Stimulated activated CD8-positive, alpha-beta memory T cell treated with anti-CD3 and anti-CD28 coated beads, Interleukin-4, amount 100 ng/mL, for 1 hour (primary cell): ENCODE data around the gene BRMS1L.
"Not testable (repeated sequence)": the region's sequence is repeated elsewhere in the genome, so short reads cannot be mapped to it uniquely, and the experiment has no call there.

ENCODE experiments used
- DNase-seq, 2 donors: peaks; one replicate each; pipeline ENCODE4 v3.0.0-alpha.2; 2020; ENCODE audit warnings: low read depth in 2 of 2, low spot score in 1 of 2

BRMS1L gene

DNA sequence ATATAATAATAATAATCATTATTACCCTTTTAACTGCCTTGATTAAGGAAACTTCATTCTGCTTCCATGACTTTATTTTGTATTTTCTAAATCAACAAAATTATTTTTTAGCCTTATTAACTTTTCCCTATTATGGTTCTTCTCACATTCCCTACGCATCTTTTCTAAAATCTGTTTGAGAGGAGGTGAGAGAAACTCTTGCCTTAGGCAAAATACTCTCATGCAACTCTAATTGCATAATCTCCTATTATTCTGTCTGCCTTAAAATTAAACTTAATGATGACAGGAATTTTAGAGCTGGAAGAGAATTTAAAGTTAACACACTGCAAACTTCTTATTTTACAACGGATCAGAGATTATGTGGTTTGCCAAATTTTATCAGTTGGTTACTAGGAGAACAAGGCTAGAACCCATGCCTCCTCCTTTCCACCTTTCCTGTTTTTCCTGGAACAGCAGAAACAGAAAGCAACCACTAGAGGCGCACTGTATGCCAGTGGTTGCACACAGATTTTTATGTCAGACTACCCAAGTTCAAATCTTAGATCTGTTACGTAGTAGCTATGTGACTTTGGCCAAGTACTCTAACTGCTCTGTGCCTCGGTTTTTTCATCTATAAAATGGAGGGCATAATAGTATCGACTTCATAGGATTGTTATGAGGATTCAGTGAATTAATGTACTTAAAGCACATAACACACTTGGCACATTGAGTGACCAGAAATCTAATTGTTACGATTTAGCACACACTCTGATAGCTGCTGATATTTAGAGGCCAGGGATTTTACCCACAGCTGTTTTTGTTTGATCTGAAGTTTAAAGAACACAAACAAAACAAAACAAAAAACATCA, 4.3 kb upstream of the BRMS1L start:
- DNase-seq, result no peak

DNA sequence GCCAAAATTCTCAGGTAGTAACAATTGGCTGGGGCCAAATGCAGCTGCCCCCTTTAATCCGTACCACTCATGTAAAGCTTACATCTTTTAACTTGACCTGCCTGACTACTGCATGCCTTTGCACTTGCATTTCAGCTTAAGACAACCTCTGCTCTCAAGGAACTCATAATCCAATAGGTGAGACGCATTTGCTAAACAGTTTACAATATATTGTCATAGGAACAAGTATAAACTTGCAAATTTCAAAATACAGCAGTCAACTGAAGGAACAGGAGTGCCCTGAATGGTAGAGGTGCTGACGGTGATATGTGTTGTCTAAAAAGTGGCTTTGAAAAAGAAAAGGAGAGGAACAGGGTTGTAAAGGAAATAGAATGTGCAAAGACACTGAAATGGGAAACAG, 3.6 kb upstream of the BRMS1L start:
- DNase-seq, result no peak

DNA sequence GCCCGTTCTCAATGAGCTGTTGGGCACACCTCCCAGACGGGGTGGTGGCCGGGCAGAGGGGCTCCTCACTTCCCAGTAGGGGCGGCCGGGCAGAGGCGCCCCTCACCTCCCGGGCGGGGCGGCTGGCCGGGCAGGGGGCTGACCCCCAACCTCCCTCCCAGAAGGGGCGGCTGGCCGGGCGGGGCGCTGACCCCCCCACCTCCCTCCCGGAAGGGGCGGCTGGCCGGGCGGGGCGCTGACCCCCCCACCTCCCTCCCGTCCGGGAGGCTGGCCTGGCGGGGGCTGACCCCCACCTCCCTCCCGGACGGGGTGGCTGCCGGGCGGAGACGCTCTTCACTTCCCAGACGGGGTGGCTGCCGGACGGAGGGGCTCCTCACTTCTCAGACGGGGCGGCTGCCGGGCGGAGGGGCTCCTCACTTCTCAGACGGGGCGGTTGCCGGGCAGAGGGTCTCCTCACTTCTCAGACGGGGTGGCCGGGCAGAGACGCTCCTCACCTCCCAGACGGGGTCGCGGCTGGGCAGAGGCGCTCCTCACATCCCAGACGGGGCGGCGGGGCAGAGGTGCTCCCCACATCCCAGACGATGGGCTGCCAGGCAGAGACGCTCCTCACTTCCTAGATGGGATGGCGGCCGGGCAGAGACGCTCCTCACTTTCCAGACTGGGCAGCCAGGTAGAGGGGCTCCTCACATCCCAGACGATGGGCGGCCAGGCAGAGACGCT, 1.5 kb upstream of the BRMS1L start:
- DNase-seq, result not testable (repeated sequence)

DNA sequence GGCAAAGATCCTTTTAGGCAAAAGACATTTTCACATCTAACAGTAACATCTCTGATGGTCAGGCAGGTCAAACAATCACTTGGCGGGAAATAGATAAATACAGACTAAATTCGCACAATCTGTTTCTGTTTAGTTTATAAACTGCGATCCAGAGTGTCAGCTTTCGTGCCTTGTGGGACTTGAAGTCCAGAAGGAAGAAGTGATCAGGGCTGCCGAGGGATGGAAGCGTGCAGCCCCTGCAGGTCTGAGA, 245 bp upstream of the BRMS1L start:
- DNase-seq, result no peak

DNA sequence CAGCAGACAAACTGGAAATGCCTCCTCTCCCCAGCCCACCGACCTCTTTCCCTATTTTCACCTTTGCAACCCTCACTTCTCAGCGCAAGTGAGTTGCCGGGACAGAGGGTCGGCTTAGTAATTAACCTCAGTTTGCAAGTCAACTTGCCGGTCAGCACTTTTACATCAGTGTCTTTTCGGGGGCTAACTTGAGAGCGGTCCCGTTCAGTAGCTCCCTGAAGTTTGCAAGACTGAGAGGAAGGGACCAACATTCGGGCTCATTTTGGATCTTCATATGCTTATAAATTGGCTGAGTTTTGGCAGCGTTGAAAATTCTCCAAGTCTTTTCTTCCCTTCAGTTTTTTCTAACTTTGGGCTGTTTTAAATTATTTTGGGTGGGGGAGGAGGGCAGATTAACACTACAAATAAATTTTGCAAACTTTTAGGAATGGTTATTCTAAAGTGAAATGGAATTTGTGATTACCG, 846 bp downstream of the BRMS1L start:
- DNase-seq, result no peak

DNA sequence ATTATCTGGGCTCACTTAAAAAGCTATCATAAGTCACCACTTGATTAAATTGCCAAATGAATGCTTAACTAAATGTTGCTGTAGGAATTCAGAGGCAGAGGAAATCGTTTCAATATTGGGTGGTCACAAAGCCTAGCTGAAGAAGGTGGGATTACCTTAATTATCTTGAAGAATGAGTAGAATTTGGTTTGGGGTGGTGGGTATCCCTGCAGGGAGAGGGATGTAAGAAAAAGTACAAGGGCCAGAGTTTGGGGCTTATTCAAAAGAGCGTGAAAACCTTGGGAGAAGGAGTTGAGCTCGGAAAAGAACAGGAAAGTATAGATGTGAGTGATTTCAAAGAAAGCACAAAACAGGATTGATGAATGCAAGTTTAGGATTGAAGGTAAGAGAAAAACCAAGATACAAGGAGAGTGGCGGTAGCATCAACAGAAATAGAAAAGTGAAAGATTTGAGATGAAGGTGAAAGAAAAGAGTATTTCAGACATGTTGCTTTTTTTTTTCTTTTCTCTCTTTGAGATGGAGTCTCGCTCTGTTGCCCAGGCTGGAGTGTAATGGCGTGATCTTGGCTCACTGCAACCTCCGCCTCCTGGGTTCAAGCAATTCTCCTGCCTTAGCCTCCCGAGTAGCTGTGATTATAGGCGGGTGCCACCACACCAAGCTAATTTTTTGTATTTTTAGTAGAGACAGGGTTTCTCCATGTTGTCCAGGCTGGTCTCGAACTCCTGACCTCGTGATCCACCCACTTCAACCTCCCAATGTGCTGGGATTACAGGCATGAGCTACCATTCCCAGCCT, 1.7 kb downstream of the BRMS1L start:
- DNase-seq, result no peak

DNA sequence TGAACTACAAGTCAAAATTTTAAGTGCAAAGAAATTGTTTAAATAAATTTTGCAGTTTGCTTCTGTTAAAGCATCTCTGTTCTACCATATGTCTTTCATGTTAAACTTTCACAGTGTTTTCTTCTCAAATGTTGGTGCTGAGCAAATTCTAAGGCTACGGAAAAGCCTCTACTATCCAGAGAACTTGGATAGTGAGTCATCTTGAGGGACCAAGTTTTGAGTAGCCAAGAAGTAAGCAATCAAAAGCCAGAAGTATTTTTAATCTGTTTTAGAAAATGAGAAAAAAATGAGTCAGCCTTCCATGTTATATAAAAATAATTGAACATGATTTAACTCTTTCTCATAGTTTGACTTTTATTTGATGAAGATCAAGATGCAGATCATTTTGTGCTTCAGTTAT, 3.3 kb downstream of the BRMS1L start:
- no peak for DNase-seq

DNA sequence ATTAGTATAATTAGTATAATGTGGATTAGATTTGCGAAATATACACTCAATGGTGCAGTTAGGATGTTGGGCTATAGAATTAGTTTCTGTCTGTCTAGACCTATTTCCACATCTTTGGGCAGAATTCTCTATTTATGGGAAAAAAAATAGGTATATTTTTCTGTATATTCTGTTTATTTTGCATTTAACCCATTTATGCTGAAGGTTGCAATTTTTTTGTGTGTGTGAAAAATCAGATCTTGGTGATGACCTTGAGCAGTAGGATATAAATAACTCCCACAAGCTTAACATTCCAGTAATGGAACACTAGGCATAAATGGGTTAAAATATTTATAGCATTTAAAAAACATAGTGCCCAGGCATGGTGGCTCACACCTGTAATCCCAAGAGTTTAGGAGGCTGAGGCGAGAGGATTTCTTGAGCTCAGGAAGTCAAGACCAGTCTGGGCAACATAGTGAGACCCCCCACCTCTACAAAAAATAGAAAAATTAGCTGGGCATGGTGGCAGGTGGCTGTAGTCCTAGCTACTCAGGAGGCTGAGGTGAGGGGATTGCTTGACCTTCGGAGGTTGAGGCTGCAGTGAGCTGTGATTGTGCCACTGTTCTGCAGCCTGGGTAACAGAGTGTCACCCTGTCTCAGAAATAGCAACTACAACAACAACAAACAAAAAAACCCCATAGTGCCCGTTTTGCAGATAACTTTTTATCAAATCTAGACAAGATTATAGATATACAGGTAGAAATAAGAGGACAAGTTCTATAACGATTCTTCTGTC, 9.3 kb downstream of the BRMS1L start:
- no peak for DNase-seq

DNA sequence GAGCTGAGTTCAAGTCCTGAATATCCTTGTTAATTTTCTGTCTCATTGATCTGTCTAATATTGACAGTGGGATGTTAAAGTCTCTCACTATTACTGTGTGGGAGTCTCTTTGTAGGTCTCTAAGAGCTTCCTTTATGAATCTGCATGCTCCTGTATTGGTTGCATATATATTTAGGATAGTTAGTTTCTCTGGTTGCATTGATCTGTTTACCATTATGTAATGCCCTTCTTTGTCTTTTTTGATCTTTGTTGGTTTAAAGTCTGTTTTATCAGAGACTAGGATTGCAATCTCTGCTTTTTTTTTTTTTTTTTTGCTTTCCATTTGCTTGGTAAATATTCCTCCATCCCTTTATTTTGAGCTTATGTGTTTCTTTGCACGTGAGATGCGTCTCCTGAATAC, 15.6 kb downstream of the BRMS1L start:
- DNase-seq, result not testable (repeated sequence)

DNA sequence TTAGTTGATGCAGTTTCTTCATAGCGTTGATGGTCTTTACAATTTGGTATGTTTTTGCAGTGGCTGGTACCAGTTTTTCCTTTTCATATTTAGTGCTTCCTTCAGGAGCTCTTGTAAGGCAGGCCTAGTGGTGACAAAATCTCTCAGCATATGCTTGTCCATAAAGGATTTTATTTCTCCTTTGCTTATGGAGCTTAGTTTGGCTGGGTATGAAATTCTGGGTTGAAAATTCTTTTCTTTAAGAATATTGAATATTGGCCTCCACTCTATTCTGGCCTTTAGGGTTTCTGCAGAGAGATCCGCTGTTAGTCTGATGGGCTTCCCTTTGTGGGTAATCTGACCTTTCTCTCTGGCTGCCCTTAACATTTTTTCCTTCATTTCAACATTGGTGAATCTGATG, 16.1 kb downstream of the BRMS1L start:
- not testable (repeated sequence) for DNase-seq

DNA sequence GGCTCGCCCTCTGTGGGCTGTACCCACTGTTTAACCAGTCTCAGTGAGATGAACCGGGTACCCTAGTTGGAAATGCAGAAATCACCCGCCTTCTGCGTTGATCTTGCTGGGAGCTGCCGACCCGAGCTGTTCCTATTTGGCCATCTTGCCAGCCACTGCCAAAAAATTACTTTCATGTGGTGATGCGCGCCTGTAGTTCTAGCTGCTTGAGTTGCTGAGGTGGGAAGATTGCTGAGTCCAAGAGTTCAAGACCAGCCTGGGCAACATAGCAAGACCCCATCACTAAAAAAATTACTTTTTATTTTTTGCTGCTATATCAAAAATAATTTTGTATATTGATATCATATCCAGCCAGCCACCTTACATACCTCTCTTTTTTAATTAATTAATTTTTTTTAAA, 18.4 kb downstream of the BRMS1L start:
- DNase-seq, result no peak

DNA sequence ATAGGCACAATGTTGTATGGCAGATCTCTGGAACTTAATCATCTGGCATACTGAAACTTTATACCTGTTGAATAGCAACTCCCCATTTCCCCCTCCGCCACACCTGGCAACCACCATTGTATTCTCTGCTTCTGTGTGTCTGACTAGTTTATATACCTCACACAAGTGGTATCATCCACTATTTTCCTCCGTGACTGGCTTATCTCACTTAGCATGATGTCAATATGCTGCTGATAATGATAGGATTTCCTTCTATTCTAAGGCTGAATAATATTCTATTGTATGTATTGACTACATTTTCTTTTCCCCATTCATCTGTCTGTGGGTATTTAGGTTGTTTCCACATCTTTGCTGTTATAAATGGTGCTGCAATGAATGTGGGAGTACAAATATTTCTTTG, 21.5 kb downstream of the BRMS1L start:
- no peak for DNase-seq

DNA sequence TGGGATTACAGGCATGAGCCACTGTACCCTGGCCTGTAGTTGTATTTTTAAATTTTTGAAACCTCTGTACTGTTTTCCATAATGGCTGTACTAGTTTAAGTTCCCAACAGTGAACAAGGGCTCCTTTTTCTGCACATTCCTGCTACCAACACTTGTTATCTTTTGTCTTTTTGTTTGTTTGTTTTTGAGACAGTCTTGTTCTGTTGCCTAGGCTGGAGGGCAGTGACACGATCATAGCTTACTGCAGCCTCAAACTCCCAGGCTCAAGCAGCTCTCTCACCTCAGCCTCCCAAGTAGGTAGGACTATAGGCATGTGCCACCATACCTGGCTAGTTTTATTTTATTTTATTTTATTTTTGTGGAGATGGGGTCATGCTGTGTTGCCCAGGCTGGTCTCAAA, 23.0 kb downstream of the BRMS1L start:
- no peak for DNase-seq

DNA sequence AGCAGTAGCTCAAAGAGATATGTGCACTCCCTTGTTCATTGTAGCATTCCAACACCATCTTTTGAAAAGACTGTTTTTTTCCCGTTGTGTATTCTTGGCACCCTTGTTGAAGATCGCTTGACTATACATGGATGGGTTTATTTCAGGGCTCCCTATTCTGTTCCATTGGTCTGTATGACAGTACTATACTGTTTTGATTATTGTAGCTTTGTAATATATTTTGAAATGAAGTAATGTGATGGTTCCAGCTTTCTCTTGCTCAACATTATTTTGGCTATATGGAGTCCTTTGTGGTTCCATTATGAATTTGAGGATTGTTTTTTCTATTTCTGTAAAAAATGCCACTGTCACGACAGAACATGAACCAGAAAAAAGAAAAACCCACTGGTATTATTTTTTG, 25.7 kb downstream of the BRMS1L start:
- no peak for DNase-seq

DNA sequence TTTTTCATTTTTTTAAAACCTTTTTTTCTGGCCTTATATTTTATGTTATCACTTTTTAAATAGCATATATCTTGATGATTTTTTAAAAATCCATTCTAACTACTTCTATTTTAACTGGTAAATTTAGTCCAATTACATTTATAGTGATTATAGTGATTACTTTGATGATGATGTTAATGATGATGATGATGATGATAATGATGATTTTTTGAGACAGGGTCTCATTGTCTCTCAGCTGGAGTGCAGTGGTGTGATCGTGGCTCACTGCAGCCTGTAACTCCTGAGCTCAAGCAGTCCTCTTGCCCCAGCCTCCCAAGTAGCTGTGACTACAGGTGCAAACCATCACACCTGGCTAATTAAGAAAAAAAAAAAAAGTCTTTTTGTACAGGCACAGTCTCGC, 27.1 kb downstream of the BRMS1L start:
- DNase-seq, result no peak

DNA sequence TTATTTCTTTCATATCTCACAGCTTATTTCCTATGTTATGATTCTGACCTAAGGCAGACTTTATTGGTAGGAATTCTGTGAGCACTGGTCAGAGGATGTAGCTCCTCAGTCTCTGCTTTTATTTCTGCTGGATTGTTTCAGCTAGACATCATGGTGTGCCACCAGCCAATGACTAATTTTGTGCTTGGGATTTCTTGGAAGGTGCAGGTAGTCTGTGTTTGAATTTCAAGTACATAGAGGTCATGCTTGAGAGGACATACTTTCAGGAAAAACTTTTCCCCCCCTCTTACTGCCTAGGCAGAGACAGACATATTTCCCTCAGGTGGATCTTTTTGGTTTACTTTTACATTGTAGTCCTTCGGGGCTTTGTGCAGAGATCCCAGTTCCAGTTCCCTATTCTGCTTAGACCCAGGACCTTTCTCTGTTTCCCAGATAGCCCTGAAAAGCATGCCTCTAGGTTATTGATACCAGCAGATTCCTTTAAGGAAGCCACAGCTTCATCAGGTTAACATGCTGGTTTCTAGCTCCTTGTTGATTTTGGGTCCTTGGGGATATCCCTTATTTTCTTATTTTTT, 28.6 kb downstream of the BRMS1L start:
- no peak for DNase-seq

DNA sequence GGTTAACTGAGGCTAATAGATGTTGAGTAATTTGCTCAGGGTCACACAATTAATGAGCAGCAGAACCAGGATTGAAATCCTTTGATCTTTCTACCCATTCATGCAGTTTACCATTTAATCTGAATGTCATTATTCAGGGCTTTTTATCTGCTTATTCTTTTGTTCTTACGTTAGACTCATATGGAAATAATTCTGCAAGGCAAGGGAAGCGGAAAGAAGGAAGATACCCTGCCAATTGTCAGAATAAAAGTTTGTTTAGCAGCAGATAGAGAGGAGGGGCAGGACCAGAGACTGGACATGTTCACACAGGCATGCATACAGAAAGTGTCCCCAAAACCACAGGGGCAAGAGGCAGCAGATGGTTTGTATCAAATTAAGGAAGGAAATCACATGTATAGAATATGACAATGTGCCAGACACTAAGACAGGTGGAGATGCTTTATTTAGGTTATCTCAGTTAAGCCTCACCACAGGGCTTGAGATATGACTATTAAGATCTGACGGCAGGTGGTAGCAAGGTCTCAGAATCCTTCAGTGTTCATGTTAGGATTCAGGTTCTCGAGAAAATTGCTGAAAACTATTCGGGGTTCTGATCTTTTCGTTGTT, 29.8 kb downstream of the BRMS1L start:
- DNase-seq, result no peak

DNA sequence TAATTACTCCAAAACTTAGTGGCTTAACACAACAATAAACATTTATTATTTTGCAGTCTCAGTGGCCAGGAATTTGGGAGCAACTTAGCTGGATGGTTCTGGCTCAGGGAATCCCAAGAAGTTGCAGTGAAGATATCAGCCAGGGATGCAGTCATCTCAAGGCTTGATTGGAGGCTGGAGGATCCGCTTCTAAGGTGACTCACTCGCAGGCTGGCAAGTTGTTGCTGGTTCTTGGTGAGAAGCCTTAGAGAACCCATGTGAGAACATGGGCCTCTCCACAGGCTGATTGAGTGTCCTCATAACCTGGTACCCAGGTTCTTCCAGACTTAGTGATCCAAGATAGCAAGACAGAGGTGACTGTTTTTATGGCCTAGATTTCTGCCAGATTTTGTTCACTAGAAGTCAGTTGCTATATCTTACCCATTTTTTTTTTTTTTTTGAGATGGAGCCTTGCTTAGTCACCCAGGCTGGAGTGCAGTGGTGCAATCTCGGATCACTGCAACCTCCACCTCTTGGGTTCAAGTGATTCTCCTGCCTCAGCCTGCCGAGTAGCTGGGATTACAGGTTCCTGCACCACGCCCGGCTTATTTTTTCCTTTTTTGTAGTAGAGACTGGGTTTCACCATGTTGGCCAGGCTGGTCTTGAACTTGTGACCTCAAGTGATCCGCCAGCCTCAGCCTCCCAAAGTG, 32.5 kb downstream of the BRMS1L start:
- DNase-seq, result no peak

DNA sequence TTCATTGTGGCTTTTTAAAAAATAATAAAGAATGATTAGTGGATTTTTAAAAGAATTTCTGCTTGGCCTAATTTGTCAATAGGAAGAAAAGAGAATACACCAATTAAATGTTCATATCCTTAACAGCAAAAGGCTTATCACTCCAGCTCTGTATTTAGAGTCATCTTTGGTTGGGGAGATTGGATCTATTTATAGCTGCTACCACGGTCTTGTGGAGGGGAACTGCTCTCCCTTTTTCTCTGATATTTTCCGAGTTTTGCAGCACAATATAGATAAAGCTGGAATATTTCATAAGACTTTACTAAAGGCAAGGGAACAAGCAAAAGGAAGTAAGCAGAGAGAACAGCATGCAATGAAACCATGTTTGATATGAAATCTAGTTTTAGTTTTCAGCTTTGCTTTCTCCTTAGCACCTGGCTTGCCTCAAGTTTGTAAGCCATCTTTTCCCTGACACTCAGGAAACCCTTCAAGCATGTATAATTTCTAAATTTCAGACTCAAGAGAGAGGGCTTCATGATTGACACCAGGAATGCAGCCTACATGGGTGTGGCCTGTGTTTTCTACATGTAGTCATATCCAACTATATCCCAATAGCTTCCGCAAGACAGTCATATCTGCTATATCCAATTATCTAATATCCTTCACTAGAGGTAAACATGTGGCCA, 35.2 kb downstream of the BRMS1L start:
- no peak for DNase-seq
